Adrenal gland (tissue), 5 donors: Measurements from ENCODE around the gene BBS9.

Experiments used
- POLR2A ChIP-seq, 2 donors: fragments of 450-650 bp; IDR thresholded peaks; one replicate each; pipeline ENCODE4 v1.6.1; 2017; ENCODE audit warnings: antibody characterized with exemption in 2 of 2, mild to moderate bottlenecking in 2 of 2, moderate library complexity in 1 of 2
- TF ChIP-seq, protein P1 (sequence below), 6 experiments: fragments of 450-650 bp in 4 of 6; fragments of 200-600 bp in 2 of 6; sonication (generic) in 1 of 6; IDR thresholded peaks; 1 replicate in 5 of 6; 2 replicates in 1 of 6; pipeline versions ENCODE4 v1.5.1 to v1.8.0; 2016 to 2021; ENCODE audit warnings: antibody characterized with exemption in 6 of 6, mild to moderate bottlenecking in 2 of 6, moderate library complexity in 1 of 6
- donor health status: DM: no; HTN: no; CAD: no.

DNA sequence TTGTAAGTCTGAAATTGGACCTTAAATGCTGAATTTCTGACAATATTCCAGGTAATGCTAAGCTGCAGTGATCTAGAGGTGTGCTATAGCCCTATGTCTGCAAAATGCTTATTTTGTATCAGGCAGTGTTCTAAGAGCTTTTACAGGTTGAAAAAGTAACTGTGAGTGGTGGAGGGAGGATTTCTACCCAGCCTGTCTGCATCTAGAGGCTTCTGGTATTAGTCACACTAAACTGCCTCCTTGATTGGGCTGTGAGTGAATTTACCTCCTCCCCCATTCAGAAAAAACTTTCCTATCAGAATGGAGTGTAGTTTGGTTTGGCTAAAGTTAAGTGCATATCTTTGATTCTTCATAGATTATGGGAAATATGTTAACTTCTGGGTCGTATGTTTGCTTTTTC lies 56.8 kb downstream of the BBS9 start:
- TF ChIP-seq, protein P1, sequence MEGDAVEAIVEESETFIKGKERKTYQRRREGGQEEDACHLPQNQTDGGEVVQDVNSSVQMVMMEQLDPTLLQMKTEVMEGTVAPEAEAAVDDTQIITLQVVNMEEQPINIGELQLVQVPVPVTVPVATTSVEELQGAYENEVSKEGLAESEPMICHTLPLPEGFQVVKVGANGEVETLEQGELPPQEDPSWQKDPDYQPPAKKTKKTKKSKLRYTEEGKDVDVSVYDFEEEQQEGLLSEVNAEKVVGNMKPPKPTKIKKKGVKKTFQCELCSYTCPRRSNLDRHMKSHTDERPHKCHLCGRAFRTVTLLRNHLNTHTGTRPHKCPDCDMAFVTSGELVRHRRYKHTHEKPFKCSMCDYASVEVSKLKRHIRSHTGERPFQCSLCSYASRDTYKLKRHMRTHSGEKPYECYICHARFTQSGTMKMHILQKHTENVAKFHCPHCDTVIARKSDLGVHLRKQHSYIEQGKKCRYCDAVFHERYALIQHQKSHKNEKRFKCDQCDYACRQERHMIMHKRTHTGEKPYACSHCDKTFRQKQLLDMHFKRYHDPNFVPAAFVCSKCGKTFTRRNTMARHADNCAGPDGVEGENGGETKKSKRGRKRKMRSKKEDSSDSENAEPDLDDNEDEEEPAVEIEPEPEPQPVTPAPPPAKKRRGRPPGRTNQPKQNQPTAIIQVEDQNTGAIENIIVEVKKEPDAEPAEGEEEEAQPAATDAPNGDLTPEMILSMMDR (IDR thresholded peaks at IDR 0.05): no peak
- no peak for TF ChIP-seq POLR2A (IDR thresholded peaks at IDR 0.05)
